Measurements from ENCODE around the gene PRL.

The PRL gene

GRCh38 chr6:22294301-22294700 lies 2.5 kb downstream of the PRL start:
- no peak overlapping the region for H3K27ac ChIP-seq (ENCODE audit: low read length)
- H3K27me3 ChIP-seq (ENCODE audit: low read depth, low read length) = no peaks in the 10 kb centered on the region
- peak overlapping the region in 1 of 2 donors; percentile 52 for H3K4me3 ChIP-seq (ENCODE audit: low read depth in 1 of 2, low read length in 2 of 2)
- H3K36me3 ChIP-seq (ENCODE audit: control insufficient read depth in 1 of 2, insufficient read depth in 2 of 2, low read length in 2 of 2) = no peaks in the 10 kb centered on the region
- H3K9me3 ChIP-seq (ENCODE audit: control insufficient read depth in 1 of 2, low read length in 2 of 2) = no peaks in the 10 kb centered on the region
- H3K4me1 ChIP-seq (ENCODE audit: control insufficient read depth in 1 of 2, insufficient read depth in 2 of 2, low read length in 2 of 2) = peaks cover 0 to 11% of the 10 kb centered on the region in 2 donors

DNA sequence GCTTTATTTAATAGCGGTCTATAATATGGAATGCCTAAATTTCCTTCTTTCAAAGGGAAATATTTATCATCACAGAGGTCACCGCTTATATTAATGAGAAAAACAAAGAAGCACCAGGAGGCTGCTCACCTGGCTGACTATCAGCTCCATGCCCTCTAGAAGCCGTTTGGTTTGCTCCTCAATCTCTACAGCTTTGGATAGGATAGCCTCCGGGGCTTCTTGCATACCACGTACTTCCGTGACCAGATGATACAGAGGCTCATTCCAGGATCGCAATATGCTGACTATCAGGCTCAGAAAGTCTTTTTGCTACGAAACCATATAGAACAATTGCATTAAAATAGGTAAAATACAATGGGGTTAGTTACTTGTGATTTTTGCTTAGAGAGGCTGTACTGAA lies 6.8 kb downstream of the PRL start:
- H3K36me3 ChIP-seq (ENCODE audit: control insufficient read depth in 1 of 2, insufficient read depth in 2 of 2, low read length in 2 of 2) = no peaks in the 10 kb centered on the region
- H3K27me3 ChIP-seq (ENCODE audit: low read depth, low read length) = no peaks in the 10 kb centered on the region

DNA sequence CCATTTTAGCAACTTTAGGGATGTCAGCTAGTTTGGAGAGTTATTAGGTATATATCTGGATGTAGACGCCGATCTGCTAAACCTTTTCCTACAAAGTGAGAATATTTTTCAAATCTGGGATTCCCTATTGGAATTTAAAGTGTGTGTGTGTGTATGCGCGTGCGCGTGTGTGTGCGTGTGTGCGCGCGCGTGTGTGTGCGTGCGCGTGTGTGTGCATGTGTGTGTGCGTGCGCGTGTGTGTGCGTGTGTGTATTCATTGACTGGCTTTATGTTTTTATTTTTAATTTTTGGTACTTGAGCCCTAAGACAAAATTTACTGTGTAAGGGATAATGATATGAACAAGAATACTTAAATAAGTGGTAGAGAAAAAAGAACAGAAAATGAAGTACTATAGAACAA lies 8.1 kb downstream of the PRL start:
- Histone ChIP-seq H3K9me3 (ENCODE audit: control insufficient read depth in 1 of 2, low read length in 2 of 2) (no peaks in the 10 kb centered on the region), H3K27ac (ENCODE audit: low read length) (no peak overlapping the region), H3K36me3 (ENCODE audit: control insufficient read depth in 1 of 2, insufficient read depth in 2 of 2, low read length in 2 of 2) (no peaks in the 10 kb centered on the region), H3K4me1 (ENCODE audit: control insufficient read depth in 1 of 2, insufficient read depth in 2 of 2, low read length in 2 of 2) (no peaks in the 10 kb centered on the region), H3K4me3 (ENCODE audit: low read depth in 1 of 2, low read length in 2 of 2) (no peak overlapping the region), H3K27me3 (ENCODE audit: low read depth, low read length) (no peaks in the 10 kb centered on the region)

More for the DNA sequence above, 6.8 kb downstream of the PRL start:
- Histone ChIP-seq H3K9me3 (ENCODE audit: control insufficient read depth in 1 of 2, low read length in 2 of 2) (no peaks in the 10 kb centered on the region), H3K4me3 (ENCODE audit: low read depth in 1 of 2, low read length in 2 of 2) (no peak overlapping the region), H3K4me1 (ENCODE audit: control insufficient read depth in 1 of 2, insufficient read depth in 2 of 2, low read length in 2 of 2) (peaks cover 0 to 10% of the 10 kb centered on the region in 2 donors), H3K27ac (ENCODE audit: low read length) (no peak overlapping the region)

DNA sequence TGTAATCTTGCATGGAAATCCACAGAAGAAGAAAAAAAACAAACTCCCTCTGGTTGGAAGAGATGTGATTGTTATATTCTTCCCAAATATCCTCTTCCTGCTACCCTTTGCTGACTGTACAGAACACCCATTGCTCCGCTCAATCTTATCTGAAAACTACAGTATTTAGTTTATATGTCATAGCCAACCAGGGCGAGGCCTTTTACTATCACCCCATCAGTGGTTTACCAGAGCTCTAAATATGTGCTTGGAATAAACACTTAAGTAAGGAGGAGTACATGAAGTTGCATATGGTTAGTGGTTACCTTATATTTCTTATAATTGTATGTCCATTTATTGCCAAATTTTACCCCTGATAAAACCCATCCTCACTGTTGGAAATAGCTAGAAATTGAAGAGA lies 12.2 kb downstream of the PRL start:
- Histone ChIP-seq H3K4me3 (ENCODE audit: low read depth in 1 of 2, low read length in 2 of 2) (no peak overlapping the region), H3K4me1 (ENCODE audit: control insufficient read depth in 1 of 2, insufficient read depth in 2 of 2, low read length in 2 of 2) (no peaks in the 10 kb centered on the region), H3K27me3 (ENCODE audit: low read depth, low read length) (no peaks in the 10 kb centered on the region), H3K9me3 (ENCODE audit: control insufficient read depth in 1 of 2, low read length in 2 of 2) (no peaks in the 10 kb centered on the region), H3K27ac (ENCODE audit: low read length) (no peak overlapping the region), H3K36me3 (ENCODE audit: control insufficient read depth in 1 of 2, insufficient read depth in 2 of 2, low read length in 2 of 2) (no peaks in the 10 kb centered on the region)

GRCh38 chr6:22281341-22282085 lies 15.3 kb downstream of the PRL start:
- Histone ChIP-seq H3K27me3 (ENCODE audit: low read depth, low read length) (no peaks in the 10 kb centered on the region), H3K36me3 (ENCODE audit: control insufficient read depth in 1 of 2, insufficient read depth in 2 of 2, low read length in 2 of 2) (no peaks in the 10 kb centered on the region), H3K4me1 (ENCODE audit: control insufficient read depth in 1 of 2, insufficient read depth in 2 of 2, low read length in 2 of 2) (no peaks in the 10 kb centered on the region), H3K9me3 (ENCODE audit: control insufficient read depth in 1 of 2, low read length in 2 of 2) (no peaks in the 10 kb centered on the region), H3K27ac (ENCODE audit: low read length) (no peak overlapping the region), H3K4me3 (ENCODE audit: low read depth in 1 of 2, low read length in 2 of 2) (no peak overlapping the region)

GRCh38 chr6:22279427-22279826 lies 17.4 kb downstream of the PRL start:
- H3K4me3 ChIP-seq (ENCODE audit: low read depth in 1 of 2, low read length in 2 of 2) = no peak overlapping the region
- H3K9me3 ChIP-seq (ENCODE audit: control insufficient read depth in 1 of 2, low read length in 2 of 2) = peaks cover 0 to 8% of the 10 kb centered on the region in 2 donors
- H3K4me1 ChIP-seq (ENCODE audit: control insufficient read depth in 1 of 2, insufficient read depth in 2 of 2, low read length in 2 of 2) = no peaks in the 10 kb centered on the region
- no peaks in the 10 kb centered on the region for H3K27me3 ChIP-seq (ENCODE audit: low read depth, low read length)
- H3K36me3 ChIP-seq (ENCODE audit: control insufficient read depth in 1 of 2, insufficient read depth in 2 of 2, low read length in 2 of 2) = no peaks in the 10 kb centered on the region
- H3K27ac ChIP-seq (ENCODE audit: low read length) = no peak overlapping the region

DNA sequence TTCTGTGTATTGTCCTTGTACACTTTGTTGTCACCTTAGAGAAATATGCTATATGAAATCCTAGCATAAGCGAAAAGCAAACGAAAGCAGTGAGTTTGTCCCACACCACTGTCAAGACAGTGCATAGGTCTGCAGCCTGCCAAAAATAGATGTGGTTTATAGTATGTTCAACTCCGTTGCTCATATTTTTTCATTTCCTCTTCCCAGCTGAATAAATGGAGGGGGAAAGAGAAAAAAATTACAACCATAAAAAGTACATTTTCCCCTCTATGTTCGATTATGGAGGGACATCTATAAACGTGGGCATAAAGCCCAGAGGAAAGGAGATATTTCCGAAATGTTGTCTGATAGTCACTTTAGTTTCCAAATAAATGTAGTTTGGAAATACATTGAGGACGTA lies 25.8 kb downstream of the PRL start:
- Histone ChIP-seq H3K36me3 (ENCODE audit: control insufficient read depth in 1 of 2, insufficient read depth in 2 of 2, low read length in 2 of 2) (no peaks in the 10 kb centered on the region), H3K4me3 (ENCODE audit: low read depth in 1 of 2, low read length in 2 of 2) (no peak overlapping the region), H3K4me1 (ENCODE audit: control insufficient read depth in 1 of 2, insufficient read depth in 2 of 2, low read length in 2 of 2) (no peaks in the 10 kb centered on the region), H3K27me3 (ENCODE audit: low read depth, low read length) (no peaks in the 10 kb centered on the region), H3K27ac (ENCODE audit: low read length) (no peak overlapping the region), H3K9me3 (ENCODE audit: control insufficient read depth in 1 of 2, low read length in 2 of 2) (peaks cover 0 to 4% of the 10 kb centered on the region in 2 donors)

DNA sequence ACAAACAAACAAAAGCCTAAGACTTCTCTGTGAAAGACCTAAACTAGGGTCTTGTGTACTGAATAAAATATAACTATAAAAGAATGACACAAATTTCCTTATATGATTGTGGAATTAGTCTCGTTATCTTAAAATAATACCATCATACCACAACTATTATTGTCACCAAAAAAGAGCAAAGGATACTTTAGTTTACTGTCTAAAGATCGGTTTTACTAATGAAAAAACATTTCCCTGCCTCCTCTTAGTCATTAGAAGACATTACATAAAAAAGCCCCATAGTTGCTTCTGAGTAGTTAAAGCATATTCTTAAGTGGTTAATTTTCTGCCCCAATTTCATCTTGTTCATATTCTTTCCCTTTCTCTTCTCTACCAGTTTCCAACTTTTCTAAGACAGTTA lies 33.1 kb downstream of the PRL start:
- H3K27me3 ChIP-seq (ENCODE audit: low read depth, low read length) = no peaks in the 10 kb centered on the region
- no peak overlapping the region for H3K27ac ChIP-seq (ENCODE audit: low read length)
- H3K9me3 ChIP-seq (ENCODE audit: control insufficient read depth in 1 of 2, low read length in 2 of 2) = no peaks in the 10 kb centered on the region
- no peak overlapping the region for H3K4me3 ChIP-seq (ENCODE audit: low read depth in 1 of 2, low read length in 2 of 2)
- H3K4me1 ChIP-seq (ENCODE audit: control insufficient read depth in 1 of 2, insufficient read depth in 2 of 2, low read length in 2 of 2) = no peaks in the 10 kb centered on the region
- no peaks in the 10 kb centered on the region for H3K36me3 ChIP-seq (ENCODE audit: control insufficient read depth in 1 of 2, insufficient read depth in 2 of 2, low read length in 2 of 2)

DNA sequence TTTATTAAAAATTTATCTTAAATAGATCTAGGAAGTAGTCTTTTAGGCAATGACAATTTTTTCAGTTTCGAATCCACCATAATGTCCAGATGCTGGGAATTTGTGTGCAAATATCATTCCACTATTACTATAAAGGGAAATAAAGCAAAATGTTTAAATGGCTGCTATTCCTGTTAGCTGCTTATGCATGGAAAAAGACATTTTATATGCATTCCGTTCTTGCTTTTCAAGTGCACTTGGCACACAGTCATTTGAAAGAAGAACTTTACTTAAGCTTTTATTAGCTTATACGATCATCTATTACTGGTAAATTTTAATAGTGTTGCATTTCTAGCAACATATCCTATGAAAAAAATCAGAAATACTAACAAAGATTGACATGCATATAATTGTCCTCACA lies 42.0 kb downstream of the PRL start:
- H3K27ac ChIP-seq (ENCODE audit: low read length) = no peak overlapping the region
- H3K4me1 ChIP-seq (ENCODE audit: control insufficient read depth in 1 of 2, insufficient read depth in 2 of 2, low read length in 2 of 2) = no peaks in the 10 kb centered on the region
- H3K36me3 ChIP-seq (ENCODE audit: control insufficient read depth in 1 of 2, insufficient read depth in 2 of 2, low read length in 2 of 2) = no peaks in the 10 kb centered on the region
- peaks cover 0 to 6% of the 10 kb centered on the region in 2 donors for H3K9me3 ChIP-seq (ENCODE audit: control insufficient read depth in 1 of 2, low read length in 2 of 2)
- H3K27me3 ChIP-seq (ENCODE audit: low read depth, low read length) = no peaks in the 10 kb centered on the region
- no peak overlapping the region for H3K4me3 ChIP-seq (ENCODE audit: low read depth in 1 of 2, low read length in 2 of 2)

GRCh38 chr6:22253955-22254655 lies 42.7 kb downstream of the PRL start:
- Histone ChIP-seq H3K27me3 (ENCODE audit: low read depth, low read length) (no peaks in the 10 kb centered on the region), H3K4me3 (ENCODE audit: low read depth in 1 of 2, low read length in 2 of 2) (no peak overlapping the region), H3K27ac (ENCODE audit: low read length) (no peak overlapping the region), H3K36me3 (ENCODE audit: control insufficient read depth in 1 of 2, insufficient read depth in 2 of 2, low read length in 2 of 2) (no peaks in the 10 kb centered on the region), H3K4me1 (ENCODE audit: control insufficient read depth in 1 of 2, insufficient read depth in 2 of 2, low read length in 2 of 2) (no peaks in the 10 kb centered on the region), H3K9me3 (ENCODE audit: control insufficient read depth in 1 of 2, low read length in 2 of 2) (peaks cover 0 to 6% of the 10 kb centered on the region in 2 donors)

GRCh38 chr6:22251348-22251747 lies 45.5 kb downstream of the PRL start:
- Histone ChIP-seq H3K4me3 (ENCODE audit: low read depth in 1 of 2, low read length in 2 of 2) (no peak overlapping the region), H3K27me3 (ENCODE audit: low read depth, low read length) (no peaks in the 10 kb centered on the region), H3K4me1 (ENCODE audit: control insufficient read depth in 1 of 2, insufficient read depth in 2 of 2, low read length in 2 of 2) (no peaks in the 10 kb centered on the region), H3K9me3 (ENCODE audit: control insufficient read depth in 1 of 2, low read length in 2 of 2) (no peaks in the 10 kb centered on the region), H3K27ac (ENCODE audit: low read length) (no peak overlapping the region), H3K36me3 (ENCODE audit: control insufficient read depth in 1 of 2, insufficient read depth in 2 of 2, low read length in 2 of 2) (no peaks in the 10 kb centered on the region)

All from muscle layer of duodenum (tissue), 2 donors.